ENCODE data around the gene RNASET2. TPM values are rescaled to one million over a fixed set of nuclear protein-coding genes. Genes with fewer than 3 reads are reported as not detected.

The RNASET2 gene
- total RNA-seq, 1 donor from 2014 or later: 28.9 TPM

DNA sequence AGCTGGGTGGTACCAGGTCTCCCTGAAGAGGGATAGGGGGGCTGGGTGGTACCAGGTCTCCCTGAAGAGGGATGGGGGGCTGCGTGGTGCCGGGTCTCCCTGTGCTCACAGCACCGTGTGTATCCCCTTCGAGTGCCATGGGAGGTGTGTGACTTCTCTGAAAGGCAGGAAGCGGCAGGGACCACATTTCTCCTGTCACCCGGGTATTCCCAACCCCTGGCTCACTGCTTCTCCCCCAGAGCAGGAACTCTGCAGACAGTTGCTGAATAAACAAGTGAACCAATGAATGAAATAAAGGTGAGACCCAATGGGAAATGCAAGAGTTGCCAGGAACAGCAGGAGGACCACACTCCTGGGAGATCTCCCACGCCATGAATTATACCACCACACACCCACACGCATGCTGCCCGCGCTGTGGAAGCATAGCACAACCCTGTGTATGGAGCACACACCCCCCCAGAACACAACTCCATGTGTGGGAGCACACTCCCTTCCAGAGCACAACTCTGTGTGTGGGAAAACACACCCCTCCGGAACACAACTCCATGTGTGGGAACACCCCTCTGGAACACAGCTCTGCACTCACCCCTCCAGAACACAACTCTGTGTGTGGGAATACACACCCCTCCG, 50.7 kb downstream of the RNASET2 start:
- Mint-ChIP-seq H3K4me1 (peaks cover 69% of the 10 kb centered on the region), H3K27ac (peak overlapping the region; percentile 59), H3K4me3 (no peak overlapping the region), H3K36me3 (no peaks in the 10 kb centered on the region), H3K27me3 (ENCODE audit: insufficient read depth, low read depth) (peaks cover 6% of the 10 kb centered on the region), H3K9me3 (peaks cover 13% of the 10 kb centered on the region)
- Histone ChIP-seq H3K79me2 (ENCODE audit: low read depth) (no peaks in the 10 kb centered on the region), H3F3A (ENCODE audit: low read depth) (peaks cover 4% of the 10 kb centered on the region), H3K9me3 (ENCODE audit: low read depth) (no peaks in the 10 kb centered on the region), H2AFZ (replicated peaks) (no peak overlapping the region), H3K27me3 (no peaks in the 10 kb centered on the region), H3K36me3 (no peaks in the 10 kb centered on the region), H3K4me1 (peaks cover 17% of the 10 kb centered on the region), H3K9ac (no peak overlapping the region), H3K4me2 (no peak overlapping the region), H3K27ac (no peak overlapping the region), H3K4me3 (no peak overlapping the region), H4K20me1 (ENCODE audit: low read depth) (no peaks in the 10 kb centered on the region)
- DNase-seq (ENCODE audit: low spot score): no peak
- TF ChIP-seq EZH2 (IDR thresholded peaks at IDR 0.05) (no peak), EZH2phosphoT487 (IDR thresholded peaks at IDR 0.05) (no peak)
- TF ChIP-seq, protein P1, sequence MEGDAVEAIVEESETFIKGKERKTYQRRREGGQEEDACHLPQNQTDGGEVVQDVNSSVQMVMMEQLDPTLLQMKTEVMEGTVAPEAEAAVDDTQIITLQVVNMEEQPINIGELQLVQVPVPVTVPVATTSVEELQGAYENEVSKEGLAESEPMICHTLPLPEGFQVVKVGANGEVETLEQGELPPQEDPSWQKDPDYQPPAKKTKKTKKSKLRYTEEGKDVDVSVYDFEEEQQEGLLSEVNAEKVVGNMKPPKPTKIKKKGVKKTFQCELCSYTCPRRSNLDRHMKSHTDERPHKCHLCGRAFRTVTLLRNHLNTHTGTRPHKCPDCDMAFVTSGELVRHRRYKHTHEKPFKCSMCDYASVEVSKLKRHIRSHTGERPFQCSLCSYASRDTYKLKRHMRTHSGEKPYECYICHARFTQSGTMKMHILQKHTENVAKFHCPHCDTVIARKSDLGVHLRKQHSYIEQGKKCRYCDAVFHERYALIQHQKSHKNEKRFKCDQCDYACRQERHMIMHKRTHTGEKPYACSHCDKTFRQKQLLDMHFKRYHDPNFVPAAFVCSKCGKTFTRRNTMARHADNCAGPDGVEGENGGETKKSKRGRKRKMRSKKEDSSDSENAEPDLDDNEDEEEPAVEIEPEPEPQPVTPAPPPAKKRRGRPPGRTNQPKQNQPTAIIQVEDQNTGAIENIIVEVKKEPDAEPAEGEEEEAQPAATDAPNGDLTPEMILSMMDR (IDR thresholded peaks at IDR 0.05): no peak

DNA sequence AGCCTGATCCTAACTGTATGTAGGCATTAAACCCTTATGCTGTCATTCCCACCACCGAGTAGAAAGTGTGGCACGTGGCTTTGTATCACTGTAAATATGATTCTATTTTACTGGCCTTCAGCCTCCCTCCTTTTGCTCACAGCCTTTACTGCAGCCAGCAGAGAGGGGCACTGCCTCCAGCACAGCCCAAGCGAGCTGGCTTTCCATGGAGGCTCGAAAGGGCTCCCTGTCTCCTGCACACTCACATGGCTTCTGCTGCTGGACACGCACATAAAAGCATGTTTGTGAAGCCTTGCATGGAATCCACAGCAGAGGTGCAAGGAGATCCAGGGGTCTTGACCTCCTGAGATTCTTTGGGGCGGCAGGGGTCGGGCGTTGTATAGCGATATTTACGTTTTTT, 51.3 kb downstream of the RNASET2 start:
- no peak for DNase-seq (ENCODE audit: low spot score)
- H3K27ac Mint-ChIP-seq: peak overlapping the region; percentile 72
- Histone ChIP-seq H3K4me1 (peaks cover 17% of the 10 kb centered on the region), H3K4me2 (no peak overlapping the region), H3K36me3 (no peaks in the 10 kb centered on the region), H3K79me2 (ENCODE audit: low read depth) (no peaks in the 10 kb centered on the region), H3F3A (ENCODE audit: low read depth) (peaks cover 4% of the 10 kb centered on the region), H2AFZ (replicated peaks) (no peak overlapping the region), H3K9me3 (ENCODE audit: low read depth) (no peaks in the 10 kb centered on the region), H3K9ac (no peak overlapping the region), H3K27me3 (no peaks in the 10 kb centered on the region), H3K27ac (no peak overlapping the region), H4K20me1 (ENCODE audit: low read depth) (no peaks in the 10 kb centered on the region), H3K4me3 (no peak overlapping the region)
- peaks cover 69% of the 10 kb centered on the region for H3K4me1 Mint-ChIP-seq
- peaks cover 6% of the 10 kb centered on the region for H3K27me3 Mint-ChIP-seq (ENCODE audit: insufficient read depth, low read depth)
- no peak for TF ChIP-seq EZH2phosphoT487 (IDR thresholded peaks at IDR 0.05)
- peak overlapping the region; percentile 57 for H3K4me3 Mint-ChIP-seq
- H3K9me3 Mint-ChIP-seq: peaks cover 19% of the 10 kb centered on the region
- H3K36me3 Mint-ChIP-seq: no peaks in the 10 kb centered on the region

DNA sequence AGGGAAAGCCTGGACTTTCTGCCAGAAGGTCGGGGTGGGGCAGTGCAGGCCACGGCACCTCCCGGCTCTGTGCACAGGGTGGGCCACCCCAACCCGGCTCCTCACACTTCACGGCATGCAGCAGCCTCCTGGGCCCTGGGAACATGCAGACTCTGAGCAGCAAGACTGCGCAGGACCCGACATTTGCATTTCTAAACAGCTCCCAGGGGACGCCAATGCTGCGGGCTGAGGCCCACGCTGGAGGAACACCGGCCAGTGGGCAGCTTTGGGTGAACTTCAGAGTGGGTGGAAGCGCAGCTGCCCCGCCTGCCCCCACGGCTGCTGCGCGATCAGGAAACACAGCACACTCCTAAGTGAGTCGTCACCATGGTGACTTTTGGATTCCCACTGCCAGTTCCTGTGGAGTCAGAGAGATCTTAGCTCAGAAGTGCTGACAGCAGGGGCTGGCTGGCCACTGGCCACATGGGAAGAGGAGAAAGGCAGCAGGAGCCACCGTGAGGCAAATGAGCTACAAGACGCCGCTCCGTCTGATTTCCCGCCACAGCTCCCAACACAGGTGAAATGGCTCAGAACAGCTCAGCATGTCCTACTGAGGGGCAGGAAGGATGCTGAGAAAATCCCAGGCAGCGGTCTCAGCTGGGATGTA, 52.1 kb downstream of the RNASET2 start:
- Mint-ChIP-seq H3K27ac (peak overlapping the region; percentile 72), H3K4me1 (peaks cover 69% of the 10 kb centered on the region), H3K36me3 (no peaks in the 10 kb centered on the region), H3K9me3 (peaks cover 24% of the 10 kb centered on the region), H3K27me3 (ENCODE audit: insufficient read depth, low read depth) (peaks cover 6% of the 10 kb centered on the region), H3K4me3 (peak overlapping the region; percentile 71)
- peak; percentile 55 for DNase-seq (ENCODE audit: low spot score)
- H4K20me1 ChIP-seq (ENCODE audit: low read depth): no peaks in the 10 kb centered on the region
- H3K4me3 ChIP-seq: no peak overlapping the region
- TF ChIP-seq EZH2 (IDR thresholded peaks at IDR 0.05): no peak
- H3K79me2 ChIP-seq (ENCODE audit: low read depth): no peaks in the 10 kb centered on the region
- peak overlapping the region; percentile 82 for H2AFZ ChIP-seq (replicated peaks)
- H3K9me3 ChIP-seq (ENCODE audit: low read depth): no peaks in the 10 kb centered on the region
- no peak overlapping the region for H3K27ac ChIP-seq
- no peaks in the 10 kb centered on the region for H3K36me3 ChIP-seq
- no peaks in the 10 kb centered on the region for H3K27me3 ChIP-seq
- peaks cover 17% of the 10 kb centered on the region for H3K4me1 ChIP-seq
- peak overlapping the region; percentile 61 for H3K4me2 ChIP-seq
- no peak overlapping the region for H3K9ac ChIP-seq
- H3F3A ChIP-seq (ENCODE audit: low read depth): peaks cover 4% of the 10 kb centered on the region

DNA sequence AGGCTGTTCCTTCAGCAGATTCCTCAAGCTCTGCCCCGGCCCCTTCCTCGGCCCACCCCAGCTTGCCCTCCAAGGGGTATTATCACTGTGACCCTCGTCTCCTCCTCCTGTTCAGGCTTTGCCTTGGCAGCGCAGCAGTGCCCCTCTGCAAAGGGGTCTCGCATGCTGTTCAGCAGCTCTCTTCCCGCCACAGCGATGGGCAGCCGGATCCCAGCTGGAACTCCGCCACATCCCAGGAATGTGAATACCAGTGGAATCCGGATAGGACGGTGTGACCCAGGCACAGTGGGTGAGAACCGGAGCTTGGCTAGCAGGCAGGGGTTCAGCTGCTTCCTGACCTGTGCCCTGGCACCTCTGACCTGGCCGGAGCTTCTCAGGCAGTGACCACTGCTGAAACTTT, 52.9 kb downstream of the RNASET2 start:
- no peaks in the 10 kb centered on the region for H3K36me3 ChIP-seq
- H3K9me3 Mint-ChIP-seq: peaks cover 24% of the 10 kb centered on the region
- H3K4me1 ChIP-seq: peaks cover 17% of the 10 kb centered on the region
- TF ChIP-seq, protein P1 (IDR thresholded peaks at IDR 0.05): no peak
- TF ChIP-seq EZH2phosphoT487 (IDR thresholded peaks at IDR 0.05): no peak
- TF ChIP-seq EZH2 (IDR thresholded peaks at IDR 0.05): no peak
- peaks cover 6% of the 10 kb centered on the region for H3K27me3 Mint-ChIP-seq (ENCODE audit: insufficient read depth, low read depth)
- H3K27ac Mint-ChIP-seq: no peak overlapping the region
- H3K4me3 Mint-ChIP-seq: peak overlapping the region; percentile 55
- H3K9ac ChIP-seq: no peak overlapping the region
- no peak overlapping the region for H3K27ac ChIP-seq
- H3K4me1 Mint-ChIP-seq: peaks cover 64% of the 10 kb centered on the region
- peak; percentile 37 for DNase-seq (ENCODE audit: low spot score)
- H2AFZ ChIP-seq (replicated peaks): peak overlapping the region; percentile 82
- no peaks in the 10 kb centered on the region for H3K36me3 Mint-ChIP-seq
- H3K79me2 ChIP-seq (ENCODE audit: low read depth): no peaks in the 10 kb centered on the region
- no peak overlapping the region for H3K4me2 ChIP-seq
- H3F3A ChIP-seq (ENCODE audit: low read depth): peaks cover 4% of the 10 kb centered on the region
- H3K27me3 ChIP-seq: no peaks in the 10 kb centered on the region
- H3K4me3 ChIP-seq: no peak overlapping the region
- no peaks in the 10 kb centered on the region for H3K9me3 ChIP-seq (ENCODE audit: low read depth)
- no peaks in the 10 kb centered on the region for H4K20me1 ChIP-seq (ENCODE audit: low read depth)

Measured in neural progenitor cell (in vitro differentiated cells).